OCI-LY1 (cell line): Measurements from ENCODE around the gene TAB2.

Source experiments
- EZH2 ChIP-seq: fragments of 200-600 bp; sonication (generic), shearing (Covaris generic); IDR thresholded peaks from 2 replicates; pipeline ENCODE4 v1.8.0; 2017; ENCODE audit warnings: borderline replicate concordance, mixed run types, mild to moderate bottlenecking, antibody characterized with exemption, low read length, moderate library complexity, mixed read lengths
- TF ChIP-seq, protein P1 (sequence below): fragments of 200-600 bp; sonication (generic), shearing (Covaris generic); IDR thresholded peaks from 2 replicates; pipeline ENCODE4 v1.5.1; 2017; ENCODE audit warnings: mild to moderate bottlenecking, antibody characterized with exemption, low read length, moderate library complexity, mixed read lengths

DNA sequence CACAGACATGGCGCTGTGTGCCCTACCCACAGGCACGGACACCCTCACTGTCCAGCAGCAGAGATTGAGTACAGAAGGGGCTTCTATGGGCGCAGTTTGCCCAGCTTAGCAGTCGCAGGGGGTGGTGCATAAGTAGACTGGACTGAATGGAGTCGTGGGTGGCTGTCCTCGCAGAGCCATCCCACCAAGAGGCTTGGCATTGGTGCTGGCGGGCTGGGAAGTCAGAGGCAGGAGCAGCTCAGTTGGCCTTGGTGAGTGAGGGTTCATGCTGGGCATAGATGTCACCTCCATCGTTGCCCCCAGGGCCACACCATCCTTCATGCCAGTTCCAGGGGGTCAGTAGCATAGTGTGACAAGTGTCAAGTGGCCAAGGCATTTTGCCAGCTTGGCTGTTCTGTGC lies 107.7 kb downstream of the TAB2 start:
- TF ChIP-seq, protein P1, sequence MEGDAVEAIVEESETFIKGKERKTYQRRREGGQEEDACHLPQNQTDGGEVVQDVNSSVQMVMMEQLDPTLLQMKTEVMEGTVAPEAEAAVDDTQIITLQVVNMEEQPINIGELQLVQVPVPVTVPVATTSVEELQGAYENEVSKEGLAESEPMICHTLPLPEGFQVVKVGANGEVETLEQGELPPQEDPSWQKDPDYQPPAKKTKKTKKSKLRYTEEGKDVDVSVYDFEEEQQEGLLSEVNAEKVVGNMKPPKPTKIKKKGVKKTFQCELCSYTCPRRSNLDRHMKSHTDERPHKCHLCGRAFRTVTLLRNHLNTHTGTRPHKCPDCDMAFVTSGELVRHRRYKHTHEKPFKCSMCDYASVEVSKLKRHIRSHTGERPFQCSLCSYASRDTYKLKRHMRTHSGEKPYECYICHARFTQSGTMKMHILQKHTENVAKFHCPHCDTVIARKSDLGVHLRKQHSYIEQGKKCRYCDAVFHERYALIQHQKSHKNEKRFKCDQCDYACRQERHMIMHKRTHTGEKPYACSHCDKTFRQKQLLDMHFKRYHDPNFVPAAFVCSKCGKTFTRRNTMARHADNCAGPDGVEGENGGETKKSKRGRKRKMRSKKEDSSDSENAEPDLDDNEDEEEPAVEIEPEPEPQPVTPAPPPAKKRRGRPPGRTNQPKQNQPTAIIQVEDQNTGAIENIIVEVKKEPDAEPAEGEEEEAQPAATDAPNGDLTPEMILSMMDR, result no peak
- no peak for TF ChIP-seq EZH2
